Neural progenitor cell (in vitro differentiated cells): Measurements from ENCODE around the gene NT5C2.

Experiments
- CTCF ChIP-seq: fragments of 200-600 bp; sonication (generic); IDR thresholded peaks from 2 replicates; pipeline ENCODE4 v1.5.1; 2017; ENCODE audit warnings: antibody characterized with exemption, mild to moderate bottlenecking
- EZH2 ChIP-seq: fragments of 200-600 bp; sonication (generic); IDR thresholded peaks from 2 replicates; pipeline ENCODE4 v1.6.1; 2017; ENCODE audit warnings: antibody characterized with exemption, mild to moderate bottlenecking, moderate library complexity

GRCh38 chr10:103042908-103043307, 150.2 kb downstream of the NT5C2 start:
- no peak for TF ChIP-seq EZH2
- TF ChIP-seq CTCF, result peak; percentile 25
